ENCODE data around the gene FRY. TPM values are rescaled to one million over a fixed set of nuclear protein-coding genes. Genes with fewer than 3 reads are reported as not detected.

The FRY gene
- total RNA-seq, 2 experiments from 2014 or later: 0.47 to 1.4 TPM

DNA sequence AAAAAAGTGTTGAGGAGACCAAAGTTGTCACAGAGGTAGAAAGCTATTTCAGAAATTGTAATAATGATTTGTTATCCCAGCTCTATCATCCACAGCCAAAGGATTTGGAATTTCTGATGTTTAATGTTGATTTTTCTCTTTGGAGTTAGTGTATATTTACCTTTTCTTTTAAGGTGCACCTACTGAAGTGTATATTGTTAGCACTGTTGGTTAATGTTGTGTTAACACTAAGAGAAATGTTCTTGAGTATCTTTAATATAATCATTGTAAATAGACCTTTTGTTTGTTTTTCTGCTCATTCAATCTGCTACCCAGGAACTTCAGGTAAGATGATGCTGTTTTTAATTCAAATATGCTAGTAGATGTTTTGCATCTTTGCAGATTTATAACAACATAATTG is 226.1 kb downstream of the FRY start:
- Mint-ChIP-seq H3K9me3 (ENCODE audit: insufficient read depth) (no peaks in the 10 kb centered on the region), H3K27me3 (ENCODE audit: low read depth) (peaks cover 9% of the 10 kb centered on the region), H3K4me3 (no peak overlapping the region), H3K4me1 (ENCODE audit: low read depth) (no peaks in the 10 kb centered on the region), H3K36me3 (ENCODE audit: low read depth) (no peaks in the 10 kb centered on the region), H3K27ac (no peak overlapping the region)
- DNase-seq: no peak
- POLR2A ChIA-PET: no interaction called here
- ATAC-seq: no peak
- CTCF ChIA-PET: interaction anchor here (0.9 to 2.7 kb wide), 2 partner anchors 10 kb away, joined by 3 to 7 read pairs; no protein-coding TSS in a partner anchor

DNA sequence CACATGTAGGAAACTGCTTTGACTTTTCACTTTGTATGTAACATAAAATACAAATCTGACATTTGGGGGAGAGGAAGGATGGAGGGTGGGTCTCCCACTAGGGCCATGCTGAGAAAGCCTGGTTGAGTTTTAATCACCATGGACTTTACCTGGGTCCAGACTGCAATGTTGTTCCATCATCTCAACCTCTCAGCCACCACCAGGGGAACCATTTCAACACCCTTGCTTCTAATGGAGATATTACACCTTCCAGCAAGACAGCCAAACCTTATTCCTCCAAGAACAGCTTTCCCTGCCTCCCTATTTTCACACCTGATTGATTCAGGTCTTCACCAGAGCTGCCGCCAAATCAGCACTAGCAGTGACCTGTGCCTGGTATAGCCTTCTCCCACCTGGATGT is 227.5 kb downstream of the FRY start:
- no peaks in the 10 kb centered on the region for H3K36me3 Mint-ChIP-seq (ENCODE audit: low read depth)
- no peaks in the 10 kb centered on the region for H3K4me1 Mint-ChIP-seq (ENCODE audit: low read depth)
- H3K27ac Mint-ChIP-seq: no peak overlapping the region
- CTCF ChIA-PET: interaction anchor here (2.1 kb wide), 1 partner anchor 13 kb away, joined by 13 read pairs; no protein-coding TSS in a partner anchor
- no peak for ATAC-seq
- H3K27me3 Mint-ChIP-seq (ENCODE audit: low read depth): peaks cover 9% of the 10 kb centered on the region
- DNase-seq: no peak
- no peak overlapping the region for H3K4me3 Mint-ChIP-seq
- POLR2A ChIA-PET: no interaction called here
- no peaks in the 10 kb centered on the region for H3K9me3 Mint-ChIP-seq (ENCODE audit: insufficient read depth)

DNA sequence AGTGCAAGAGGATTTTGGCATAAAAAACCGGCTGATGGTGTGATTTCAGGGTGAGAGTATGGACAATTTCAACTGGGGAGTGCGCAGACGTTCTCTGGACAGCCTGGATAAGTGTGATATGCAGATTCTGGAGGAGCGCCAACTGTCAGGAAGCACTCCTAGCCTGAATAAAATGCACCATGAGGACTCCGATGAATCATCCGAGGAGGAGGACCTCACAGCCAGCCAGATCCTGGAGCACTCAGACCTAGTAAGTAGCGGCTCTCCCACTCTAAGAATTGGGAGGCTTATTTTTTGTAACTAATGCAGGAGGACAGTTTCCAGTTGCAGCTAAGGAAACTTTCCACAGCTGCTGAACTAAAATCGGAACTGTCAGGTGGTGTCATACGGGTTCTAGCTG is 230.0 kb downstream of the FRY start:
- no peaks in the 10 kb centered on the region for H3K9me3 Mint-ChIP-seq (ENCODE audit: insufficient read depth)
- ATAC-seq: no peak
- H3K27me3 Mint-ChIP-seq (ENCODE audit: low read depth): peaks cover 9% of the 10 kb centered on the region
- POLR2A ChIA-PET: no interaction called here
- no peak overlapping the region for H3K27ac Mint-ChIP-seq
- H3K36me3 Mint-ChIP-seq (ENCODE audit: low read depth): no peaks in the 10 kb centered on the region
- CTCF ChIA-PET: interaction anchor here (0.6 to 2.1 kb wide), 2 partner anchors 8 to 320 kb away, joined by 3 to 10 read pairs; no protein-coding TSS in a partner anchor
- no peak overlapping the region for H3K4me3 Mint-ChIP-seq
- no peaks in the 10 kb centered on the region for H3K4me1 Mint-ChIP-seq (ENCODE audit: low read depth)
- no peak for DNase-seq

DNA sequence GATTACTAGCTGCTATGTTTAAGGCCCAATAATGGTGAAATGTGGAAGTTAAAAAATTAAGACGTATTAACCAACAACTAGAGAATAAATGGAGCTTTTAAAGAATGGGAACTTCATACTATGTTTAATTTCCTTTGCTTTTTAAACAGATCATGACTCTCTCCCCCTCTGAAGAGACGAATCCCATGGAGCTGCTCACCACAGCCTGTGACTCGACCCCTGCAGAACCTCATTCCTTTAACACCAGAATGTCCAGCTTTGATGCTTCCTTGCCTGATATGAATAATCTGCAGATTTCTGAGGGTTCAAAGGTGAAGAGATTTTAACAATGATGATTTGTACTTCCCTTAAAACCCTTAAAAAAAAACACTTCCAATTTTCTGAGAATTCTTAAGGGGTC is 230.6 kb downstream of the FRY start:
- CTCF ChIA-PET: interaction anchor here (0.6 to 0.7 kb wide), 2 partner anchors 15 to 319 kb away, joined by 3 read pairs; no protein-coding TSS in a partner anchor
- H3K36me3 Mint-ChIP-seq (ENCODE audit: low read depth): no peaks in the 10 kb centered on the region

DNA sequence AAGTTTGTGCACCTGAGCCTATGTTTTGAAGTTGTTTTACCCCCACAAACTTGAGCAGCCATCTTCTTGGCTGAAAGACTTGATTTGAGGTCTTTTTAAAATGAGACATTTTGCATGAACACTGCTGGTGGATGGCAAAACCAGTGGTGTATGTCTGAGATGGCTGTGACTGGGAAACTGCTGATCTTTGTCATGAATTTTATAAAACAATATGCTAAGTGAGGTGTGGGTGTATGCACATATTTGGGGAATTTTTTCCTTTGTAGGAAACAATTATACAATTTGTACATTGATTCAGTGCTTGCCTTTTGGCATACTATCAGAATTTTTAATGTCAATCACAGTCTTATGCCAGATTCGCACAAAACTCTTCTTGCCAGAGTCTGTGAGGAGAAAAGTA is 231.0 kb downstream of the FRY start:
- POLR2A ChIA-PET: no interaction called here
- no peaks in the 10 kb centered on the region for H3K9me3 Mint-ChIP-seq (ENCODE audit: insufficient read depth)

More for the DNA sequence above, 230.6 kb downstream of the FRY start:
- DNase-seq (no peak), ATAC-seq (no peak)
- POLR2A ChIA-PET: no interaction called here
- Mint-ChIP-seq H3K4me1 (ENCODE audit: low read depth) (no peaks in the 10 kb centered on the region), H3K27me3 (ENCODE audit: low read depth) (peaks cover 9% of the 10 kb centered on the region), H3K4me3 (no peak overlapping the region), H3K9me3 (ENCODE audit: insufficient read depth) (no peaks in the 10 kb centered on the region), H3K27ac (no peak overlapping the region)

DNA sequence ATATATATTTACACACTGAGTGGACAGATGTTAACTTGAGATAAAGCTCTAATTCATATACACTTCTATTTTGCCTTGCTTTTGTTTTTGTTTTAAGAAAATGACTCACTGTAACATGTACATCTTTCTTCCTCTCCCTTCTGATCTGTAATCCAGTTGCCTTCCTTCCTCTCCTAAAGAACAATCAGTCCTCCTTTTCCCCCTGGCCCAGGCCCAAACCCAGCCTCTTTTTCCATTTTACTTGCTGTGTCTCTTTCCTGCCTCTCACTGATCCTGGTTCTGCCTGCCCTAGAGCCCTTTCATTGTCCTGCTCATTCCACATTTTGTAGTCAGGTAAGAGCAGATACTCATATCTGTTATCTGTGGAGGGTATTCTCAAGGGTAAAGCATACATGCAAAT is 232.8 kb downstream of the FRY start:
- DNase-seq: no peak
- Mint-ChIP-seq H3K4me3 (no peak overlapping the region), H3K36me3 (ENCODE audit: low read depth) (no peaks in the 10 kb centered on the region), H3K9me3 (ENCODE audit: insufficient read depth) (no peaks in the 10 kb centered on the region), H3K27ac (no peak overlapping the region), H3K4me1 (ENCODE audit: low read depth) (no peaks in the 10 kb centered on the region), H3K27me3 (ENCODE audit: low read depth) (peaks cover under 1% of the 10 kb centered on the region)
- ChIA-PET CTCF (no interaction called here), POLR2A (no interaction called here)
- no peak for ATAC-seq

More for the DNA sequence above, 231.0 kb downstream of the FRY start:
- CTCF ChIA-PET: interaction anchor here (0.7 kb wide), 1 partner anchor 16 kb away, joined by 3 read pairs; no protein-coding TSS in a partner anchor
- peaks cover 7% of the 10 kb centered on the region for H3K27me3 Mint-ChIP-seq (ENCODE audit: low read depth)
- ATAC-seq (no peak), DNase-seq (no peak)
- H3K4me1 Mint-ChIP-seq (ENCODE audit: low read depth): no peaks in the 10 kb centered on the region
- no peak overlapping the region for H3K4me3 Mint-ChIP-seq
- H3K27ac Mint-ChIP-seq: no peak overlapping the region
- no peaks in the 10 kb centered on the region for H3K36me3 Mint-ChIP-seq (ENCODE audit: low read depth)

DNA sequence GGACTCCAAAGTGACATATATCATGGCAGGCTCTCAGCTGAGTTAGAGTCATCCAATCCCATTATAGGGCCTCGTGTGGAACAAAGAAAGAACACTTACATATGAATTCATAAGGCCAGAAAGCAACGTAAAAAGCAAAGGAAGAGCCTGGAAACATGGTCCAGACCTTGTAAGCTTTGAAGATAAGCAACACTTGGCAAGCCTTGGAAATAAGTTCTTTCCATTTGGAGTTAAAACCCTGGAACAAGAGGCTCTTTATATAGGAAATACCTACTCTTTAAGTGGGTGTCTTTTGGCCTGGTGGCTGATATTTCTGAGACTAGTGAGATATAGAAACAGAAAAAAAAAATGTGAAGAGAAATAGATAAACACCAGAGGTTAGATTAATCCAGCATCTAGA is 234.2 kb downstream of the FRY start:
- no peaks in the 10 kb centered on the region for H3K36me3 Mint-ChIP-seq (ENCODE audit: low read depth)
- ChIA-PET CTCF (interaction anchor here (1.0 to 1.1 kb wide), 2 partner anchors 44 to 177 kb away, joined by 3 to 4 read pairs; no protein-coding TSS in a partner anchor), POLR2A (no interaction called here)
- no peak overlapping the region for H3K27ac Mint-ChIP-seq
- ATAC-seq (no peak), DNase-seq (no peak)
- H3K9me3 Mint-ChIP-seq (ENCODE audit: insufficient read depth): no peaks in the 10 kb centered on the region
- no peaks in the 10 kb centered on the region for H3K27me3 Mint-ChIP-seq (ENCODE audit: low read depth)
- H3K4me3 Mint-ChIP-seq: no peak overlapping the region
- no peaks in the 10 kb centered on the region for H3K4me1 Mint-ChIP-seq (ENCODE audit: low read depth)

DNA sequence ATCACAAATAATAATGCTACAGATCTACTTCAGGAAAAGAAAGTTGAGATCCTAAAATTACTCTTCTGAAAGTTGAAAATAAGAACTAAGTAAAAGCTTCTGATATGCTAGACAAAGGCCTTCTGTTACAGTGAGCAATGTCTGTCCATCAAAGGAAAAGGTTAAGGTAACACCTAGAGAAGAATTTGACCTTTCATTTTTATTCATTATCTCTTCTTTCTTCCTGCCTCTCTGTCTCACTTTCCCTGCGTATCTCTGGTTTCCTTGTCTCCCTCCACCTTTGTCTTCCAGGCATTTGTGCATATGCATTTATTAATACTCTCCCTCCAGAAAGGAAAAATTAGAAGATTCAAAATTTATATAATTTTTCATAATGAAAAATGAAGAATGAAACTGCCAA is 234.6 kb downstream of the FRY start:
- Mint-ChIP-seq H3K9me3 (ENCODE audit: insufficient read depth) (no peaks in the 10 kb centered on the region), H3K36me3 (ENCODE audit: low read depth) (no peaks in the 10 kb centered on the region), H3K27me3 (ENCODE audit: low read depth) (no peaks in the 10 kb centered on the region), H3K27ac (no peak overlapping the region), H3K4me1 (ENCODE audit: low read depth) (no peaks in the 10 kb centered on the region), H3K4me3 (no peak overlapping the region)
- POLR2A ChIA-PET: no interaction called here
- DNase-seq (no peak), ATAC-seq (no peak)
- CTCF ChIA-PET: interaction anchor here (1.0 to 1.1 kb wide), 2 partner anchors 43 to 176 kb away, joined by 3 to 4 read pairs; no protein-coding TSS in a partner anchor

DNA sequence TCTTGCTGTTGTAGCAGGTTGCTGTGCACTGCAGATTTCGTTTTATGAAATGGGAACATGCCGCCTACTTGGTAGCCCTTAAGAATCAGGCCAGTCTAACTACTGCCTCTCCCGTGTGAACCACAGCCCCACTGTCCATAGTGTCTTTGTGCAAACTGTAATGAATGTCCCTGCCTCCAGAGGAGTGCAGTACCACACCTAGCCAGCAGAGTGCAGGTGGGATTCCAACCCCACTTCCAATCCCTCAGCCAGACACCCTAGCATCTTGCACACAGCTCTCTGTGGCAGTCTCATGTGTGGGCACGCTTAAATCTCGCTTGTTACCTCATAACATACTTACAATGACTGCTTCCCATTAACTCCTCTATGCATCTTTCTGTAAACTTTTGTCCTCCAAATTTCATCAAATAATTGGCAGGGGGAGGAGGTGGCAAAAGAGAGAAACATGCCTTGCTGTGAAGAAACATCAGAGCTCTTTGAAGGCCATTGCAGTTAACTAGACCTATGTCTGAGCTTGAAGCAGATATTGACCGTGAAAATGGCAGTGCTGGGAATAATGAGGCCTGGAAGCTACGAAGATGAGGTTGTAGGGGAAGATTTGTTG is 236.4 kb downstream of the FRY start:
- Mint-ChIP-seq H3K4me3 (no peak overlapping the region), H3K27me3 (ENCODE audit: low read depth) (no peaks in the 10 kb centered on the region), H3K9me3 (ENCODE audit: insufficient read depth) (no peaks in the 10 kb centered on the region), H3K27ac (no peak overlapping the region), H3K36me3 (ENCODE audit: low read depth) (no peaks in the 10 kb centered on the region), H3K4me1 (ENCODE audit: low read depth) (no peaks in the 10 kb centered on the region)
- ChIA-PET CTCF (interaction anchor here (0.9 to 2.5 kb wide), 18 partner anchors 7 to 358 kb away, joined by 3 to 14 read pairs (median 6); partner anchors contain the start of genes BRCA2 and ZAR1L), POLR2A (no interaction called here)
- DNase-seq (peak; percentile 65), ATAC-seq (peak; percentile 92)

DNA sequence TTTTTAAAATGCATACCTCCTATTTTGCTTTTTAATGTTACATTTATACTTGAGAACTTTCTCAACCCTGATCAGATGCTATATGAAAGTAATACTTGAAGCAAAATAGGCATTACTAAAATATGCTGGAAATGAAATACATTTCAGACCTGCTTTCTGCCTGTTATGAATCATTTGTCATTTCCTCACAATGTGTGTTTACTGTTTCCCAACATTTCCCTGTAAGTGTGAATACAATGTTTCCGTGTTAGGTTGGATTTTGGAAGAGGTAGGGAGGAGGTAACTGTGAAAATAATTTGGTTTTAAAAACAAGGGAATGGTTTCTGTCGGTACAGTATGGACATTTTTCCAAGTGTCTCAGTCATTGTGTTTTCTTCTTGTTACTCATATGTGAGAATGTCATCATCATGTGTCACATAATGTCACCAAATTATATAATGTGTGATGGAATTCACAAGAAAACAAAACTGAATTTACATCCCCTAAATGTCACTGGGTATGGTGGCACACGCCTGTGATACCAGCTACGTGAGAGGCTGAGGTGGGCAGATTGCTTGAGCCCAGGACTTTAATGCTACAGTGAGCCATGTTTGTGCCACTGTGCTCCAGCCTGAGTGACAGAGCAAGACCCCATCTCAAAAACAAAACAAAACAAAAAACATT is 240.6 kb downstream of the FRY start:
- no peaks in the 10 kb centered on the region for H3K4me1 Mint-ChIP-seq (ENCODE audit: low read depth)
- H3K9me3 Mint-ChIP-seq (ENCODE audit: insufficient read depth): no peaks in the 10 kb centered on the region
- DNase-seq: no peak
- H3K36me3 Mint-ChIP-seq (ENCODE audit: low read depth): no peaks in the 10 kb centered on the region
- POLR2A ChIA-PET: no interaction called here
- no peak overlapping the region for H3K4me3 Mint-ChIP-seq
- ATAC-seq: no peak
- H3K27ac Mint-ChIP-seq: no peak overlapping the region
- no peaks in the 10 kb centered on the region for H3K27me3 Mint-ChIP-seq (ENCODE audit: low read depth)
- CTCF ChIA-PET: no interaction called here

DNA sequence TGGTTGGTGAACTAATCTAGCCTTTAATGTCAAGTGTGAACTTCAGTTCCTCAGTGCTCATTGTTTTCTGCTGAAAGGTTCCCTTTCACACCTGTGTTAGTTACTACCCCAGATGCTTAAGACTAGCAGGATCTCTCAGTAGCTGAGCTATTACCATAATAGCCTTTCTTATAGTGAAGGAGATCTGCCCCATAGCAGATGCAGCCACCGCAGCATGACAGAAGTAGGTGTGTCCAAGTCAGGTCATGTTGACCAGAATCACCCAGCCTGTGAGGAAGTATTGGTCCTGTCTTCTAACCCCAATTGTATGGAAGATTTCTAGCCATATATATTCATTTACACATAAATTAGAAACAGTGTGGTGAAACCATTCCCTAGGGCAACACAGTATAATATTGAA is 246.3 kb downstream of the FRY start:
- ChIA-PET CTCF (interaction anchor here (1.8 kb wide), 1 partner anchor 10 kb away, joined by 6 read pairs; no protein-coding TSS in a partner anchor), POLR2A (no interaction called here)
- Mint-ChIP-seq H3K4me3 (no peak overlapping the region), H3K27me3 (ENCODE audit: low read depth) (no peaks in the 10 kb centered on the region), H3K9me3 (ENCODE audit: insufficient read depth) (no peaks in the 10 kb centered on the region), H3K27ac (no peak overlapping the region), H3K4me1 (ENCODE audit: low read depth) (no peaks in the 10 kb centered on the region), H3K36me3 (ENCODE audit: low read depth) (no peaks in the 10 kb centered on the region)
- ATAC-seq: no peak
- no peak for DNase-seq

DNA sequence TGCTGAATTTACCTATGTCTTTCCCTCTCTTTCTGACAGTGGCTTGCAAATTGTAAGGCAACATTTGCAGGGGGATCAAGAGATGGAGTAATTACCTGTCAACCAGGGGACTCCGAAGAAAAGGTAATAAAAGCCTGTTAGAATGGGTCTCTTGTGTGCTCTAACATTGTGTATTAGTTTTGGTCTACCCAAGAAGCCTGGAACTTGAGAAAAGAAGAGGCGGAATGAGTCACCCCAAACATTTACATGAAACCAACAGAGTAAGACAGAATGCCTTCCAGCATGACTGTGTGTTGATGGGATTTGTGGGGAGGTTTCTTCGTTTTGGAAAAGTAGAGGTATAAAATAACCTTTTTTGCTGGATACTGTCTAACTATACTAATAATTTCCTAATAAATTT is 246.9 kb downstream of the FRY start:
- Mint-ChIP-seq H3K27ac (no peak overlapping the region), H3K4me1 (ENCODE audit: low read depth) (no peaks in the 10 kb centered on the region), H3K36me3 (ENCODE audit: low read depth) (no peaks in the 10 kb centered on the region), H3K4me3 (no peak overlapping the region), H3K27me3 (ENCODE audit: low read depth) (no peaks in the 10 kb centered on the region), H3K9me3 (ENCODE audit: insufficient read depth) (no peaks in the 10 kb centered on the region)
- no peak for DNase-seq
- ChIA-PET CTCF (no interaction called here), POLR2A (no interaction called here)
- ATAC-seq: no peak

Measured in activated CD8-positive, alpha-beta T cell treated with anti-CD3 and anti-CD28 coated beads, Interleukin-2, amount 10 ng/mL, durations not matched to agents 7 days and 5 days (primary cell).